EH (cell line): ENCODE measurements around the gene CYB561D2.

Experiments used
- DNase-seq: peaks from one replicate; pipeline ENCODE4 v3.0.0-alpha.2; 2015; ENCODE audit warnings: low read depth

CYB561D2 gene

DNA sequence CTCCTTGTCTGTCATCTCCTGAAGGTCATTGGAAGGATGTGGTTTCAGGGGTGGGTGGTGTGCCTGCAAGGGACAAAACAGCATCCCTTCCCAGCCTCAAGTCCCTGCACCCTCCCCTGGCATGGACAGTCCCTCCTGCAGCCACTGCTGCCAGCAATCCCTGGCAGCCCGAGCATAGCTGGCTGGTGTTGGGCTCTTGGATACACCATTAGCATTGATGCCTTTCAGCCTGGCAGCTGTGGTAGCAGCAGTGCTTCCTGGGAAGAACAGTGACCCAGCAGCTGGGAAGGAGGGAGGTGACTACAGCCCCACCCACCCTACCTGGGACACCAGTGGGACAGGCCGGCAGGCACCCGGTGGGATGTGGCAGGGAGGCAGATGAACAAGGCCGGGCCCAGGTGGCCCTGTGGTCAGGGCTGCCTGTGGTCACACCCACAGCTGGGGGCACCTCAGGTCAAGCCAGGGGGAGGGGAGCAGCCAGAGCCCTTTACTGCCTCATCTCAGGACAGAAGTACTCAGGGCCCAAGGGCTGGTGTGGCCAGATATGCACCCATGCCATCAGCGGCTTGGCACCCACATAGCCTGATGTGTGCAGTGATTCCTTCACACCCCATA is 41.5 kb downstream of the CYB561D2 start:
- DNase-seq = no peak

DNA sequence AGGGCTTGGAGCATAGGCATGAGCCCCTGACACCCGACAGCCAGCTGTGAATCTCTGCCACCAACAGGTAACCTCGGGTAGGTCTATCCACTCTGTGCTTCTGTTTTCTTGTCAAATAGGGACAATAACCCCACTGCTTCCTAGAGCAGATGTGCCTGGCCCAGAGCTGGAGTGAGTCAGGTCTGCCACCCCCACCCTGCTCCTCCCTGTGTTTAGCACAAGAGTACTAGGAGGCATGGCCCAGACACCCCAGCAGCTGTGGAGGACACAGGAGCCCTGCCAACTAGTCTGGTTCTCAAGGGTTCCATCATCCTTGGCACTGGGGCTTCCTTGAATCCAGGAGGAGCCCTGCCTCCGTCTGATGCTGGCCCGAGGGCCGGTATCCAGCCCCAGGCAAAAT is 42.4 kb downstream of the CYB561D2 start:
- DNase-seq = no peak

DNA sequence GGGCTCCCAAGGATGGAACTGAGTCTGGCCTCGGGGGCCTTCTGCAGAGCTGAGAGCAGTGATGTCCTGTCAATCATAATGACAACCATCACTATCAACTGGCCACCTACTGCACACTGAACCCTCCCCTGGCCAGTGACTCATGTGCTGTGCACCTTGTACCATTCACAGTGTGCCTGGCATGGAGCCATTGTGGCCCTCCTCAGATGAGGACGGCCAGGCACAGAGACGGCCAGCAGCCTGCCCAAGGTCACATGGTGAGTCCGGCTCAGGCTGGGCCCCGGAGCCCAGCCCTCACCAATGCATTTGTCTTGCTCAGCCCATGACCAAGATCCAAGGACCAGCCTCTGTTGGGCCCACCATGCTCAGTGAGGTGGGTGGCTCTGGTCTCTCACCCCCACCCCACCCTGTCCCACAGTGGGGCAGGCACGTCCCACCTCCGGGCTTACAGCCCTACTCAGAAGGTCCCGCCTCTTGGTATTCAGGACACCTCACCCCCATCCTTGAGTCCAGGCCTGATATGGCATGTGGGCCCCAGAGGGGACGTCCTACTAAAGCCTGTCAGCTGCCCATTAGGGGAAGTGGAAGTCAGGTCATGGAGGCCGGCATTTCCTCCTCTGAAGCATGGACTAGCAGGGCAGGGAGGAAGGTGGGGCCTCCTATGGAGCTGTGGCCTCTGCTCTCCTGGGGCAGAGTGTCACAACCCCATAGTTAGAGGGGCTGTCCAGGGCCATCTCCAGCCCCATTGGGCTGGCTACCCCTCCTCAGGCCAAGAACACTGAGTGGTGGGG is 44.6 kb downstream of the CYB561D2 start:
- DNase-seq = no peak

DNA sequence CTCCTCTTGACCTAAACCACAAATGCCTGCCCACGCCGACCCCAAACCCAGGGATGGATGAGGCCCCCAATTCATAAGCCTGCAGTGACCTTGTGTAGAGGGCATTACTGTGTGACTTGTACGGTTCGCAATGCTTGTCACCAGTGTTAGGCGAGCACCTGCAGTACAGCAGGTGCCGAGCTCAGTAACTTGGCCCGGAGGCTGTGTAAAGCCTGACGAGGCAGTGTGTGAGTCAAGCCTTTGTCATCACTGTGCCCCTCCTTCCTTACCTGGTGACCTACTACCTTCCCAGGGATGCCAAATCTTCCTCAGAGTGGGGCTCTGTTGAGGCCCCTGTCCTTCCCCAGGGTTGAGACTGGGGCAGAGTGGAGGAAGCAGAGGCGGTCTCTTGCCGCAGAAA is 45.8 kb downstream of the CYB561D2 start:
- DNase-seq = no peak

DNA sequence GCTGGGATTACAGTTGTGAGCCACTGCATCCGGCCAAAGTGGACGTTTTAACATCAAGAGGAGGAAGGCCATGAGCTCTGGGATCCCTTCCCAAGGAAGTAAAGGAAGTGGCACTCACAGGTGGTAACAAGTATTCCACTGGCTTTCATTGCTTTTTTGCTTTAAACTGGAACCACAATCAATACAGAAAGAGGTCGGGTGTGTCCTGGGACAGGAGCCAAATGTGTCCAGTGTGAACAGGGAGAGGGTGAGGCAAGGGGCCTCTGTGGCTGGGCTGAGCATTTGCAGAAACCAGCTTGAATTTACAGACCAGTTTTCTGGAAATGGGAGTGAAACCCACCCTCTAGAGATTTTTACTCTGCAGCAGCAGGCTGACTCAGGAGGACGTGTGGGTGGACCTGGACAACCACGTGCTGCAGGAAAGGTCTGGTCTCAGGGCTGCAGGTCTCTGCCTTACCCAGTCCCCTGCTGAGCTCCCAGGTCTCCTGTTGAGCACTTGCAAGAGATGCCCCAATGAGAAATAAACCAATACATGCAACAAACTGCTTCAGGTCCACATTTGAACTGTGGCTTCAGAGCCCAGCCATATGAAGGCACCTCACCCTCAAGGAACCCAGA is 51.4 kb downstream of the CYB561D2 start:
- DNase-seq = no peak
